ENCODE measurements around the gene PARP14. TPM values are rescaled to one million over a fixed set of nuclear protein-coding genes. Genes with fewer than 3 reads are reported as not detected.
"Not testable (repeated sequence)": the region's sequence is repeated elsewhere in the genome, so short reads cannot be mapped to it uniquely, and the experiment has no call there.

Gene PARP14
- total RNA-seq, 2 experiments from 2014 or later: 132 to 140 TPM

DNA sequence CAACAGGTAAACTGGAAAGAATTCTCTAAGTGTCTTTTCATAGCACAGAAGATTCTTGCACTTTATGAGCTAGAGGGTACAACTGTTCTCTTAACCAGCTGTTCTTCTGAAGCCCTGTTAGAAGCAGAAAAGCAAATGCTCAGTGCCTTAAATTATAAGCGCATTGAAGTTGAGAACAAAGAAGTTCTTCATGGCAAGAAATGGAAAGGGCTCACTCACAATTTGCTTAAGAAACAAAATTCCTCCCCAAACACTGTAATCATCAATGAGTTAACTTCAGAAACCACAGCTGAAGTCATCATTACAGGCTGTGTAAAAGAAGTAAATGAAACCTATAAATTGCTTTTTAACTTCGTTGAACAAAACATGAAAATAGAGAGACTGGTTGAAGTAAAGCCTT is 19.6 kb downstream of the PARP14 start:
- Mint-ChIP-seq H3K4me1 (peaks cover 18% of the 10 kb centered on the region), H3K27me3 (no peaks in the 10 kb centered on the region), H3K36me3 (ENCODE audit: low read depth) (peaks cover 88% of the 10 kb centered on the region), H3K9me3 (no peaks in the 10 kb centered on the region), H3K4me3 (no peak overlapping the region), H3K27ac (no peak overlapping the region)
- DNase-seq: no peak
- POLR2A ChIA-PET: interaction anchor here (0.6 kb wide), 1 partner anchor 13 kb away, joined by 3 read pairs; no protein-coding TSS in a partner anchor
- CTCF ChIA-PET: interaction anchor here (1.1 kb wide), 1 partner anchor 12 kb away, joined by 3 read pairs; no protein-coding TSS in a partner anchor

GRCh38 chr3:122705379-122705778 is 24.7 kb downstream of the PARP14 start:
- POLR2A ChIA-PET: no interaction called here
- Mint-ChIP-seq H3K36me3 (ENCODE audit: low read depth) (peaks cover 90% of the 10 kb centered on the region), H3K9me3 (no peaks in the 10 kb centered on the region), H3K27ac (no peak overlapping the region), H3K4me1 (peaks cover 33% of the 10 kb centered on the region), H3K4me3 (no peak overlapping the region), H3K27me3 (no peaks in the 10 kb centered on the region)
- no peak for DNase-seq
- CTCF ChIA-PET: interaction anchor here (1.4 kb wide), 1 partner anchor 150 kb away, joined by 3 read pairs; no protein-coding TSS in a partner anchor

GRCh38 chr3:122710616-122711251 is 30.1 kb downstream of the PARP14 start:
- ChIA-PET POLR2A (interaction anchor here (1.3 kb wide), 1 partner anchor 30 kb away, joined by 4 read pairs; the partner anchor contains the start of gene PARP14), CTCF (interaction anchor here (1.6 to 1.9 kb wide), 2 partner anchors 31 to 44 kb away, joined by 5 to 6 read pairs; no protein-coding TSS in a partner anchor)
- peak overlapping the region; percentile 54 for H3K27ac Mint-ChIP-seq
- DNase-seq, H3K9me3 Mint-ChIP-seq, H3K27me3 Mint-ChIP-seq, H3K4me3 Mint-ChIP-seq: not testable (repeated sequence)
- peaks cover 40% of the 10 kb centered on the region for H3K4me1 Mint-ChIP-seq
- peaks cover 93% of the 10 kb centered on the region for H3K36me3 Mint-ChIP-seq (ENCODE audit: low read depth)

GRCh38 chr3:122714273-122714672 is 33.6 kb downstream of the PARP14 start:
- ChIA-PET CTCF (interaction anchor here (0.8 kb wide), 1 partner anchor 322 kb away, joined by 3 read pairs; no protein-coding TSS in a partner anchor), POLR2A (interaction anchor here (0.7 kb wide), 1 partner anchor 150 kb away, joined by 3 read pairs; no protein-coding TSS in a partner anchor)
- H3K9me3 Mint-ChIP-seq: no peaks in the 10 kb centered on the region
- DNase-seq: no peak
- peaks cover 94% of the 10 kb centered on the region for H3K36me3 Mint-ChIP-seq (ENCODE audit: low read depth)
- H3K27ac Mint-ChIP-seq: no peak overlapping the region
- H3K4me3 Mint-ChIP-seq: no peak overlapping the region
- H3K27me3 Mint-ChIP-seq: no peaks in the 10 kb centered on the region
- peaks cover 28% of the 10 kb centered on the region for H3K4me1 Mint-ChIP-seq

GRCh38 chr3:122716667-122717066 is 36.0 kb downstream of the PARP14 start:
- CTCF ChIA-PET: interaction anchor here (1.3 kb wide), 1 partner anchor 324 kb away, joined by 3 read pairs; no protein-coding TSS in a partner anchor

GRCh38 chr3:122719273-122719921 is 38.8 kb downstream of the PARP14 start:
- H3K9me3 Mint-ChIP-seq: no peaks in the 10 kb centered on the region
- no peak for DNase-seq
- ChIA-PET CTCF (no interaction called here), POLR2A (no interaction called here)
- H3K4me1 Mint-ChIP-seq: no peaks in the 10 kb centered on the region
- no peak overlapping the region for H3K4me3 Mint-ChIP-seq
- no peaks in the 10 kb centered on the region for H3K27me3 Mint-ChIP-seq
- no peak overlapping the region for H3K27ac Mint-ChIP-seq
- peaks cover 95% of the 10 kb centered on the region for H3K36me3 Mint-ChIP-seq (ENCODE audit: low read depth)

More at GRCh38 chr3:122716667-122717066, 36.0 kb downstream of the PARP14 start:
- Mint-ChIP-seq H3K4me3 (no peak overlapping the region), H3K4me1 (peaks cover 5% of the 10 kb centered on the region), H3K36me3 (ENCODE audit: low read depth) (peaks cover 94% of the 10 kb centered on the region), H3K27ac (no peak overlapping the region), H3K27me3 (no peaks in the 10 kb centered on the region), H3K9me3 (no peaks in the 10 kb centered on the region)
- POLR2A ChIA-PET: no interaction called here
- DNase-seq: no peak

- no peak overlapping the region for H3K4me3 Mint-ChIP-seq
- no peaks in the 10 kb centered on the region for H3K27me3 Mint-ChIP-seq
- H3K36me3 Mint-ChIP-seq (ENCODE audit: low read depth): peaks cover 85% of the 10 kb centered on the region
- no peaks in the 10 kb centered on the region for H3K9me3 Mint-ChIP-seq
- H3K4me1 Mint-ChIP-seq: no peaks in the 10 kb centered on the region
- no peak overlapping the region for H3K27ac Mint-ChIP-seq
- ChIA-PET CTCF (no interaction called here), POLR2A (no interaction called here)
- DNase-seq: no peak
Measured at GRCh38 chr3:122725106-122725505, 44.5 kb downstream of the PARP14 start.

DNA sequence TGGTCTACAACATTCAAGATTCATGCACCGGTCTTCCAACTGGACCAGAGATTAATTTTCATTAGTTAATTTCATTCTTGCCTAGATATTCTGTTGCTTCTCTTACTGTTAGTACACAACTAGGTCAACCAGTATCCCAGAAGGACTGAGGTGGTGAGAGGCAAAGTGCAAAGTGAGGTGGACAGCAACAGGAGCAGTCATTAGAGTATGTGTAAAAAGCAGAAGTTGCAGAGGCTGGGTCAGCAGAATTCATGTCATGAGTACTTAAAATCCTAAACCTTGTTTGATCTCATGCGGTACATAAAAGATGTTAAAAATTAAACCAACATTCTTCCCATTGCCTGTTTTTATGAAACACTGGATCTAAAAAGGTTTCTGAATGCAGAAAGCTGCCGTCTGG is 46.7 kb downstream of the PARP14 start:
- H3K36me3 Mint-ChIP-seq (ENCODE audit: low read depth): peaks cover 83% of the 10 kb centered on the region
- H3K4me3 Mint-ChIP-seq: no peak overlapping the region
- H3K4me1 Mint-ChIP-seq: no peaks in the 10 kb centered on the region
- DNase-seq: no peak
- POLR2A ChIA-PET: no interaction called here
- CTCF ChIA-PET: no interaction called here
- no peak overlapping the region for H3K27ac Mint-ChIP-seq
- no peaks in the 10 kb centered on the region for H3K9me3 Mint-ChIP-seq
- H3K27me3 Mint-ChIP-seq: no peaks in the 10 kb centered on the region

DNA sequence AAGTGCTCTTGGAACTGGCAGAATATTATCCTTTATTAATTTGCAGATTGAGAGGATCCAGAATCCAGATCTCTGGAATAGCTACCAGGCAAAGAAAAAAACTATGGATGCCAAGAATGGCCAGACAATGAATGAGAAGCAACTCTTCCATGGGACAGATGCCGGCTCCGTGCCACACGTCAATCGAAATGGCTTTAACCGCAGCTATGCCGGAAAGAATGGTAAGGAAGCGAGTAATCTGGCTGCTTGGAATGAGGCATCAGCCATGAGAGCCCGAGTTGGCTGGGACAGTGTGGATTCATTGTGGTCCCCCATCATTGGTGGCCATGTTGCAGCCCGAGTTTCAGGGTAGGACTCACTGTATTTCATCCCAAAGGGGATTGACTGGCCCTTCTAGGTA is 47.1 kb downstream of the PARP14 start:
- Mint-ChIP-seq H3K9me3 (peaks cover 3% of the 10 kb centered on the region), H3K36me3 (ENCODE audit: low read depth) (peaks cover 83% of the 10 kb centered on the region), H3K27me3 (no peaks in the 10 kb centered on the region), H3K4me1 (no peaks in the 10 kb centered on the region), H3K27ac (no peak overlapping the region), H3K4me3 (no peak overlapping the region)
- CTCF ChIA-PET: no interaction called here
- POLR2A ChIA-PET: no interaction called here
- no peak for DNase-seq

GRCh38 chr3:122728186-122728585 is 47.5 kb downstream of the PARP14 start:
- no peaks in the 10 kb centered on the region for H3K27me3 Mint-ChIP-seq
- DNase-seq: no peak
- POLR2A ChIA-PET: interaction anchor here (0.7 kb wide), 1 partner anchor 35 kb away, joined by 3 read pairs; no protein-coding TSS in a partner anchor
- H3K9me3 Mint-ChIP-seq: peaks cover 3% of the 10 kb centered on the region
- CTCF ChIA-PET: no interaction called here
- H3K4me1 Mint-ChIP-seq: no peaks in the 10 kb centered on the region
- H3K27ac Mint-ChIP-seq: no peak overlapping the region
- H3K4me3 Mint-ChIP-seq: no peak overlapping the region
- H3K36me3 Mint-ChIP-seq (ENCODE audit: low read depth): peaks cover 82% of the 10 kb centered on the region

DNA sequence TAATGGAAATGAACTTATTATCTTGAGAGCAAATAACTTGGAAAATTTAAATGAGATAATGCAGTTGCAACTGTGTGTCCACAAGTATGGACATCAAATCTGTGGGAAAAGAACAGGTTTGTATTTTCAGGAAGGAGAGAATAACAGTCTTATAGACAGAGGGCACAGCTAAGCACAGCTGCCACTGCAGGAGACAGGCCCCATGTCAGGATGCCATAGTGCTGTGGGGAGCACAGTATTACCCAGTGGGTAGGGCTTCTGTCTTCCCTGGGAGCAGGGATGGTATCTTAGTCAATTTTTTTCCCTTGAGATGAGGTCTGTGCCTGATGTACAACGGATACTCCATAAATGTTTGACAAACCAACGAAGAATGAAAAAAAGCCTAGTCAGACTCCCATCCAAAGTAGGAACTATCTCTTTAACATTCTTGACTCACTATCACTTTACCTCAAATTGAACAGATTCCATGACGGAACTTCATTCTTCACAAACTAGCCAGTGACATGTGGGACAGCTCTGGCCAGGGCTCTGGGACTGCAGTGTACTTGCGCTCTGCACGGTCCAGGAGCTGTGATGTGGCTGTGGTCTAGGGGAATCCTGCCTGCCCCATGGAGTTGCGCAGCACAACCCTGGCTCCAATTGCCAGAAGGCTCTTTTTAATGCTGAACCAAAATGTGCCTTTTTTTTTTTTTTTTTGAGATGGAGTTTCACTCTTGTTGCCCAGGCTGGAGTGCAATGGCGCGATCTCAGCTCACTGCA is 48.3 kb downstream of the PARP14 start:
- DNase-seq: no peak
- H3K4me3 Mint-ChIP-seq: no peak overlapping the region
- H3K4me1 Mint-ChIP-seq: no peaks in the 10 kb centered on the region
- peaks cover 3% of the 10 kb centered on the region for H3K9me3 Mint-ChIP-seq
- CTCF ChIA-PET: no interaction called here
- peaks cover 80% of the 10 kb centered on the region for H3K36me3 Mint-ChIP-seq (ENCODE audit: low read depth)
- POLR2A ChIA-PET: interaction anchor here (0.7 kb wide), 1 partner anchor 36 kb away, joined by 3 read pairs; no protein-coding TSS in a partner anchor
- no peak overlapping the region for H3K27ac Mint-ChIP-seq
- no peaks in the 10 kb centered on the region for H3K27me3 Mint-ChIP-seq

DNA sequence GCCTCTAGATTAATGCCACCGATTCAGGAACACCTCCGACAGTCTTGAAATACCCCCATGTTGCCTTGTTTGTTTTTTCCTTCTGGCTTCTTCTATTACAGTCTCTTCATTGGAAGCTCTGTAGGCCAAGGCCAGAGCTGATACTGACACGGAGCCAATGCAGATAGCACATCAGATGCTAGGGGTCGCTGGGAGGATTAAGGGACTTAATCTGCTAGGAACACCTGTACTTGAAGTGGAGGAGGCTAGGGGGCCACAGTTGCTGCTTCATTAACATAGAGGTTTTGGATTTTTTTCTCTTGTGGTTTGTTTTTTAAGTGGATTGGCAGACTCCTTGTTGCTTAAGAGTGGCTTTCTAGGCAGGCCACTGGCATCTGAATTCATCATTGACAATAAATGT is 49.6 kb downstream of the PARP14 start:
- DNase-seq: no peak
- no peaks in the 10 kb centered on the region for H3K27me3 Mint-ChIP-seq
- H3K4me1 Mint-ChIP-seq: no peaks in the 10 kb centered on the region
- H3K36me3 Mint-ChIP-seq (ENCODE audit: low read depth): peaks cover 72% of the 10 kb centered on the region
- H3K9me3 Mint-ChIP-seq: peaks cover 3% of the 10 kb centered on the region
- POLR2A ChIA-PET: no interaction called here
- CTCF ChIA-PET: no interaction called here
- no peak overlapping the region for H3K27ac Mint-ChIP-seq
- H3K4me3 Mint-ChIP-seq: no peak overlapping the region

Data from activated CD4-positive, alpha-beta memory T cell treated with anti-CD3 and anti-CD28 coated beads, Interleukin-2, amount 10 ng/mL, durations not matched to agents 7 days and 5 days (primary cell).